NCI-H2227 (cell line): ENCODE measurements around the gene GNB2.

ENCODE experiments used
- DNase-seq: peaks from one replicate; lab custom pipeline; 2025; ENCODE audit not compliant: unreplicated experiment; lab: John Stamatoyannopoulos, UW

The GNB2 gene

GRCh38 chr7:100680576-100681271 is 7.2 kb downstream of the GNB2 start:
- DNase-seq = peak; percentile 51

GRCh38 chr7:100681491-100682227 is 8.1 kb downstream of the GNB2 start:
- no peak for DNase-seq

- DNase-seq = no peak
Measured at GRCh38 chr7:100682228-100682741, 8.7 kb downstream of the GNB2 start.

GRCh38 chr7:100682991-100683658 is 9.6 kb downstream of the GNB2 start:
- no peak for DNase-seq

- DNase-seq = no peak
Measured at GRCh38 chr7:100683659-100684533, 10.4 kb downstream of the GNB2 start.

GRCh38 chr7:100684534-100685042 is 11.0 kb downstream of the GNB2 start:
- no peak for DNase-seq

GRCh38 chr7:100685049-100685605 is 11.6 kb downstream of the GNB2 start:
- DNase-seq = no peak

GRCh38 chr7:100685631-100686145 is 12.1 kb downstream of the GNB2 start:
- DNase-seq = no peak

GRCh38 chr7:100686201-100686821 is 12.8 kb downstream of the GNB2 start:
- DNase-seq = peak; percentile 87

GRCh38 chr7:100686822-100687211 is 13.3 kb downstream of the GNB2 start:
- DNase-seq = no peak

GRCh38 chr7:100687261-100687660 is 13.7 kb downstream of the GNB2 start:
- no peak for DNase-seq

GRCh38 chr7:100687751-100688300 is 14.3 kb downstream of the GNB2 start:
- DNase-seq = no peak

- DNase-seq = no peak
Measured at GRCh38 chr7:100688326-100688860, 14.9 kb downstream of the GNB2 start.

- no peak for DNase-seq
Measured at GRCh38 chr7:100689230-100690135, 15.9 kb downstream of the GNB2 start.

- DNase-seq = peak; percentile 91
Measured at GRCh38 chr7:100691676-100692577, 18.4 kb downstream of the GNB2 start.

GRCh38 chr7:100692578-100692961 is 19.0 kb downstream of the GNB2 start:
- no peak for DNase-seq
